Heart left ventricle (tissue), 16 donors: Measurements from ENCODE around the gene SLC22A7. TPM values are rescaled to one million over a fixed set of nuclear protein-coding genes. Genes with fewer than 3 reads are reported as not detected.

Experiments
- ATAC-seq, 4 donors: fragments of 200-7000 bp; cut with Tn5 transposase; one replicate each; pipeline ENCODE4 v1.9.1; 2020 to 2022; ENCODE audit warnings: moderate library complexity in 4 of 4, mild to moderate bottlenecking in 3 of 4, moderate number of reproducible peaks in 1 of 4
- DNase-seq, 5 donors: peaks; one replicate each; pipeline ENCODE4 v3.0.0-alpha.2; 2020
- H3K27ac ChIP-seq, 12 donors: fragments of 200-600 bp; sonication (generic) in 4 of 12; one replicate each; pipeline versions ENCODE4 v1.5.0 to v1.8.0; 2016 to 2022; ENCODE audit warnings: mild to moderate bottlenecking in 2 of 12
- H3K27me3 ChIP-seq, 9 donors: fragments of 200-600 bp; sonication (generic) in 2 of 9; one replicate each; pipeline versions ENCODE4 v1.5.1 to v1.8.0; 2016 to 2022; ENCODE audit warnings: mild to moderate bottlenecking in 3 of 9
- H3K36me3 ChIP-seq, 9 donors: fragments of 200-600 bp; sonication (generic) in 2 of 9; one replicate each; pipeline versions ENCODE4 v1.5.0 to v1.8.0; 2018 to 2022; ENCODE audit warnings: mild to moderate bottlenecking in 2 of 9
- H3K4me1 ChIP-seq, 12 donors: fragments of 200-600 bp; sonication (generic) in 4 of 12; one replicate each; pipeline versions ENCODE4 v1.5.0 to v1.8.0; 2016 to 2022; ENCODE audit warnings: mild to moderate bottlenecking in 3 of 12
- H3K4me3 ChIP-seq, 12 donors: fragments of 200-600 bp; sonication (generic) in 4 of 12; one replicate each; pipeline versions ENCODE4 v1.5.0 to v1.8.0; 2017 to 2022; ENCODE audit warnings: mild to moderate bottlenecking in 9 of 12, moderate library complexity in 4 of 12
- H3K9me3 ChIP-seq, 12 donors: fragments of 200-600 bp; sonication (generic) in 4 of 12; one replicate each; pipeline versions ENCODE4 v1.5.0 to v1.8.0; 2016 to 2022; ENCODE audit warnings: mild to moderate bottlenecking in 1 of 12
- POLR2A ChIP-seq, 2 donors: fragments of 450-650 bp; IDR thresholded peaks; one replicate each; pipeline ENCODE4 v1.6.1; 2017; ENCODE audit warnings: antibody characterized with exemption in 2 of 2, mild to moderate bottlenecking in 2 of 2, moderate library complexity in 2 of 2
- WGBS, 4 donors: extraction: QIAGEN DNeasy Blood & Tissue Kit in 2 of 4; methylation state at CpG; one replicate each; pipeline versions ENCODE4 v1.1.5 to v1.1.7; 2013 to 2018; 5-methylcytosine and 5-hydroxymethylcytosine counted together
- intact Hi-C, 10 donors: fragments of 100-400 bp; cut with DNase I; formaldehyde crosslinking; loops; one replicate each; pipeline versions ENCODE4 v1.11.1 to v1.14.2; 2022
- polyA plus RNA-seq, 2 donors: library from polyadenylated mRNA; stranded (reverse); fragments of 200-250 nt; gene quantifications; one replicate each; pipeline ENCODE4 v1.2.3, GENCODE V29; 2013
- total RNA-seq, 9 donors: library from RNA; depleted of rRNA in 2 of 9; stranded (reverse); fragments of >200 nt in 2 of 9; fragmentation: NEBNext Ultra II Directional in 3 of 9; extraction: Animal tissue kit (Norgen Biotek cat#: 25700) in 3 of 9; gene quantifications; one replicate each; pipeline versions ENCODE4 v1.1.0 to v1.2.4, GENCODE V29; 2016 to 2023
- TF ChIP-seq, protein P1 (sequence below), 12 donors: fragments of 200-600 bp; sonication (generic) in 4 of 12; IDR thresholded peaks; one replicate each; pipeline versions ENCODE4 v1.5.0 to v1.8.0; 2018 to 2022; ENCODE audit warnings: antibody characterized with exemption in 12 of 12, mild to moderate bottlenecking in 5 of 12
- donor health status: ischemic (EF 13 %, LVEDD 7.1; RV severe dilation, severe dysfunction).
- donor health status: healthy with polysubstance abuse.
- donor health status: DM: no; HTN: yes; CAD: no.
- donor health status: DM: no; HTN: no; CAD: no.
- donor health status: ischemic (EF 25% LVEDD 6.9; RV normal size, moderate dysfunction).
- donor health status: ischemic (EF 25% LVEDD 5.7; RV mildly dilated, moderate dysfunction).
- donor health status: healthy.
- donor health status: DM: yes; HTN: yes; CAD: no.
- donor health status: ischemic (EF 35%, LVEDD 5.7; RV mildly dilated, moderate dysfunction).
- donor health status: nonischemic (EF 11% LVEDD 7.7; RV severe dilation, severe dysfunction).
- donor health status: DM: yes; HTN: yes; CAD: no.
- donor health status: PGD.
- donor health status: ischemic (EF 29% LVEDD 5.4; RV normal size, mild dysfunction).
- donor health status: nonischemic (EF 23%, LVEDD 6.1; RV moderate dilation, normal function).

The SLC22A7 gene
- total and polyA plus RNA-seq, 11 donors: 0.12 to 0.32 (median 0.16) TPM; not detected in 6

DNA sequence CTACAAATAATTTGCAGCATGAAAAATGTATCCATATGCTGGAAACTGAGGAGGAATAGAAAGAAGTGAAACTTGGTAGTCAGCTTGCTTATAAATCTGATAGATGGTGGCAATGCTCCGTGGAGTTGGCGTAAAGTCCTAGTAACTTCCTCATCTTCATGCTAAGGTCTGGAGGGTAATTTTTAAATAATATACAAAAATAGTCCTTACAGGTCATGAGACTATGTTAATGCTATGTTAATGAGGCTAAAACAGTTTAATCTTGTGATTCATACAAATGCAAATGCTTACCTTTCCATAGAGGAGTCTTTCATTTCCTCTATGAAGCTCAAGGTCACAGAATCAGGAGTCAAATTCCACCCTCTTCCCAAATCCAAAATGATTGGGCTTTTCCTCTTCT lies 20.0 kb downstream of the SLC22A7 start:
- Histone ChIP-seq H3K36me3 (no peaks in the 10 kb centered on the region), H3K27me3 (no peaks in the 10 kb centered on the region), H3K27ac (no peak overlapping the region), H3K9me3 (no peaks in the 10 kb centered on the region), H3K4me1 (peaks cover 0 to 9% (median 0%) of the 10 kb centered on the region in 12 donors), H3K4me3 (no peak overlapping the region)
- ATAC-seq: no peak
- intact Hi-C loops: no loop called here
- WGBS, 4 donors: 90 to 100% (median 92%) methylated on average over 2 of the region's 2 CpGs
- TF ChIP-seq, protein P1, sequence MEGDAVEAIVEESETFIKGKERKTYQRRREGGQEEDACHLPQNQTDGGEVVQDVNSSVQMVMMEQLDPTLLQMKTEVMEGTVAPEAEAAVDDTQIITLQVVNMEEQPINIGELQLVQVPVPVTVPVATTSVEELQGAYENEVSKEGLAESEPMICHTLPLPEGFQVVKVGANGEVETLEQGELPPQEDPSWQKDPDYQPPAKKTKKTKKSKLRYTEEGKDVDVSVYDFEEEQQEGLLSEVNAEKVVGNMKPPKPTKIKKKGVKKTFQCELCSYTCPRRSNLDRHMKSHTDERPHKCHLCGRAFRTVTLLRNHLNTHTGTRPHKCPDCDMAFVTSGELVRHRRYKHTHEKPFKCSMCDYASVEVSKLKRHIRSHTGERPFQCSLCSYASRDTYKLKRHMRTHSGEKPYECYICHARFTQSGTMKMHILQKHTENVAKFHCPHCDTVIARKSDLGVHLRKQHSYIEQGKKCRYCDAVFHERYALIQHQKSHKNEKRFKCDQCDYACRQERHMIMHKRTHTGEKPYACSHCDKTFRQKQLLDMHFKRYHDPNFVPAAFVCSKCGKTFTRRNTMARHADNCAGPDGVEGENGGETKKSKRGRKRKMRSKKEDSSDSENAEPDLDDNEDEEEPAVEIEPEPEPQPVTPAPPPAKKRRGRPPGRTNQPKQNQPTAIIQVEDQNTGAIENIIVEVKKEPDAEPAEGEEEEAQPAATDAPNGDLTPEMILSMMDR (IDR thresholded peaks at IDR 0.05): no peak
- TF ChIP-seq POLR2A (IDR thresholded peaks at IDR 0.05): no peak
- no peak for DNase-seq

DNA sequence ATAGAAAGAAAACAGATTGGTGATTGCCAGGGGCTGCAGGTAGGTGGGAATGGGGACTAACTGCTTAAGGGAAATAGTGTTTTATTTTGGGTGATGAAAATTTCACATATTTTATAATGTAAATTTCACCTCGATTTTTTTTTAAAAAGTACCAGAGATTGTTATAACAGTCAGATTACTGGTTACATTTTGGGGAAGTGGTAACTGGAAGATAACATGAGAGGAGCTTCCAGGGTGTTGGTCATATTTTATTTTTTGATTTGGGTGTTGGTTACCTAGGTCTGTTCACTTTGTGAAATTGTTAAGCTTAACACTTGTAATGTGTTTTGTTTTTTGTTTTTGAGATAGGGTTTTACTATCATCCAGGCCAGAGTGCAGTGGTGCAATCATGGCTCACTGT lies 27.8 kb downstream of the SLC22A7 start:
- no peak for ATAC-seq
- H3K27me3 ChIP-seq: no peaks in the 10 kb centered on the region
- no peak overlapping the region for H3K27ac ChIP-seq
- no peak for TF ChIP-seq POLR2A (IDR thresholded peaks at IDR 0.05)
- TF ChIP-seq, protein P1 (IDR thresholded peaks at IDR 0.05): no peak
- H3K36me3 ChIP-seq: peaks cover 0 to 21% (median 0%) of the 10 kb centered on the region in 9 donors
- 67 to 81% (median 75%) methylated on average over 1 of the region's 1 CpG for whole genome bisulfite sequencing, 4 donors
- no peak for DNase-seq
- no peak overlapping the region for H3K4me3 ChIP-seq
- intact Hi-C loops: no loop called here
- peaks cover 0 to 4% (median 0%) of the 10 kb centered on the region in 12 donors for H3K9me3 ChIP-seq
- peaks cover 0 to 12% (median 0%) of the 10 kb centered on the region in 12 donors for H3K4me1 ChIP-seq

DNA sequence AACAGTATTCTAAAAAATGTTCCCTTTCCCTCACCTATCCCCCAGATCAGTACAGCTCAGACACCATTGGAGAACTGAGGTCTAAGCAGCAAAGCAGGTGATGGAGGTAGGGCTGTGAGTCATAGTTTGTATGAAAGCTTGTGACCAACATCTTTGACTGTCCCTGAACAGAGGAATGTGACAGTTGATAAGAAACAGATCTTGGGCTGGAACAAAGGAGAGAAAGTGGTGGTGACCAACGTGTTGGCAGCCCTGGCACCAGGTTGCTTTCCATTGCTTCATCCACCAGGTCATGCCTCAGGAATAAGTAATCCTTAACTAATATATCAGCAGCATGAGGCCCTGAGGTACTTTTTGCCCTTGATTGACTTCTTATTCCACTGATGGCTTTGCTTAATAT lies 30.5 kb downstream of the SLC22A7 start:
- H3K4me3 ChIP-seq: no peak overlapping the region
- peak overlapping the region; percentile 29 to 94 (median 77) for H3K27ac ChIP-seq
- intact Hi-C loops: loop anchor here in 2 of 10 donors (2.0 kb wide), 1 partner anchor 60 kb away; no protein-coding TSS in a partner anchor
- peaks cover 0 to 12% (median 0%) of the 10 kb centered on the region in 12 donors for H3K4me1 ChIP-seq
- DNase-seq: peak in 4 of 5 donors; percentile 52 to 83 (median 62)
- TF ChIP-seq, protein P1 (IDR thresholded peaks at IDR 0.05): no peak
- TF ChIP-seq POLR2A (IDR thresholded peaks at IDR 0.05): no peak
- ATAC-seq: peak; percentile 95 to 98 (median 98)
- peaks cover 0 to 4% (median 0%) of the 10 kb centered on the region in 12 donors for H3K9me3 ChIP-seq
- H3K27me3 ChIP-seq: no peaks in the 10 kb centered on the region
- WGBS, 4 donors: 24 to 67% (median 35%) methylated on average over 1 of the region's 1 CpG
- peaks cover 0 to 21% (median 0%) of the 10 kb centered on the region in 9 donors for H3K36me3 ChIP-seq

DNA sequence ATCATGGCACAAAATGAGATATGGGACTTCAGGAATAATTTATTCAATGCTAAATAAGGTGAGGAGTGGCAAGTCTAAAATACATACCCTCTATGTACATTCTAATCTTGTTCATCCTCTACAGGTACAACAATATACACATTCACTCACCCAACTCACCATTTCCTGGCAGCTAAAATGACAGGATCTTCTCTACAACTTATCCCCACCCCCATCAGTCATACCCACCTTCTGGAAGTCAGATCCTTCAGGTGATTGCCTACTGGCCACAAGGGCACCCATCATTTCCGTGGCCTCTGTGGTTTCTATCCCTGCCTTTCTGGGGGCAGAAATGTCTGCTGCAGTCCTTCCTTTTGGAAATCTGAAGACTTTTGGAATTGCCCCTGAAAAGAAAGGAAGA lies 33.4 kb downstream of the SLC22A7 start:
- no peak for TF ChIP-seq POLR2A (IDR thresholded peaks at IDR 0.05)
- TF ChIP-seq, protein P1 (IDR thresholded peaks at IDR 0.05): no peak
- peaks cover 0 to 32% (median 6%) of the 10 kb centered on the region in 12 donors for H3K4me1 ChIP-seq
- no peak for ATAC-seq
- H3K27ac ChIP-seq: no peak overlapping the region
- H3K4me3 ChIP-seq: no peak overlapping the region
- peaks cover 0 to 23% (median 4%) of the 10 kb centered on the region in 9 donors for H3K36me3 ChIP-seq
- H3K9me3 ChIP-seq: no peaks in the 10 kb centered on the region
- no peak for DNase-seq
- H3K27me3 ChIP-seq: no peaks in the 10 kb centered on the region
- 79 to 92% (median 85%) methylated on average over 1 of the region's 1 CpG for WGBS, 4 donors
- intact Hi-C loops: loop anchor here in 2 of 10 donors (5.0 kb wide), 2 partner anchors 64 to 69 kb away; no protein-coding TSS in a partner anchor
